Measurements from ENCODE around the gene EBF3. TPM values are rescaled to one million over a fixed set of nuclear protein-coding genes. Genes with fewer than 3 reads are reported as not detected.

The EBF3 gene
- total RNA-seq, 4 donors from 2014 or later, result 1.5 to 4.1 (median 1.9) TPM; not detected in 1

GRCh38 chr10:129945941-129946760 is 17.9 kb downstream of the EBF3 start:
- no peaks in the 10 kb centered on the region for H3K4me1 ChIP-seq
- DNase-seq, result peak in 1 of 3 donors; percentile 42
- H3K27ac ChIP-seq, result no peak overlapping the region
- TF ChIP-seq CTCF (IDR thresholded peaks at IDR 0.05), result no peak
- no peak for TF ChIP-seq POLR2A (IDR thresholded peaks at IDR 0.05)
- no peaks in the 10 kb centered on the region for H3K27me3 ChIP-seq
- no peaks in the 10 kb centered on the region for H3K36me3 ChIP-seq
- H3K4me3 ChIP-seq, result no peak overlapping the region
- H3K9me3 ChIP-seq, result no peaks in the 10 kb centered on the region

- DNase-seq, result peak in 1 of 3 donors; percentile 2
- H3K27ac ChIP-seq, result no peak overlapping the region
- no peaks in the 10 kb centered on the region for H3K36me3 ChIP-seq
- H3K9me3 ChIP-seq, result no peaks in the 10 kb centered on the region
- H3K27me3 ChIP-seq, result no peaks in the 10 kb centered on the region
- H3K4me1 ChIP-seq, result no peaks in the 10 kb centered on the region
- no peak for TF ChIP-seq POLR2A (IDR thresholded peaks at IDR 0.05)
- no peak for TF ChIP-seq CTCF (IDR thresholded peaks at IDR 0.05)
- no peak overlapping the region for H3K4me3 ChIP-seq
Observed at GRCh38 chr10:129945526-129945925, 18.5 kb downstream of the EBF3 start.

GRCh38 chr10:129945064-129945463 is 19.0 kb downstream of the EBF3 start:
- Histone ChIP-seq H3K4me3 (no peak overlapping the region), H3K27ac (no peak overlapping the region), H3K36me3 (no peaks in the 10 kb centered on the region), H3K4me1 (no peaks in the 10 kb centered on the region), H3K9me3 (no peaks in the 10 kb centered on the region), H3K27me3 (no peaks in the 10 kb centered on the region)
- no peak for TF ChIP-seq POLR2A (IDR thresholded peaks at IDR 0.05)
- TF ChIP-seq CTCF (IDR thresholded peaks at IDR 0.05), result no peak
- DNase-seq, result no peak

- no peaks in the 10 kb centered on the region for H3K36me3 ChIP-seq
- no peaks in the 10 kb centered on the region for H3K9me3 ChIP-seq
- no peak overlapping the region for H3K4me3 ChIP-seq
- no peak for TF ChIP-seq POLR2A (IDR thresholded peaks at IDR 0.05)
- no peak for TF ChIP-seq CTCF (IDR thresholded peaks at IDR 0.05)
- H3K4me1 ChIP-seq, result no peaks in the 10 kb centered on the region
- no peak overlapping the region for H3K27ac ChIP-seq
- DNase-seq, result no peak
- H3K27me3 ChIP-seq, result no peaks in the 10 kb centered on the region
Observed at GRCh38 chr10:129944456-129944855, 19.6 kb downstream of the EBF3 start.

GRCh38 chr10:129942936-129943715 is 20.9 kb downstream of the EBF3 start:
- Histone ChIP-seq H3K27ac (no peak overlapping the region), H3K4me1 (no peaks in the 10 kb centered on the region), H3K9me3 (no peaks in the 10 kb centered on the region), H3K27me3 (no peaks in the 10 kb centered on the region), H3K36me3 (no peaks in the 10 kb centered on the region), H3K4me3 (no peak overlapping the region)
- TF ChIP-seq POLR2A (IDR thresholded peaks at IDR 0.05), result no peak
- no peak for TF ChIP-seq CTCF (IDR thresholded peaks at IDR 0.05)
- DNase-seq, result peak in 2 of 3 donors; percentile 25 to 36

Data from Peyer's patch (tissue), 4 donors.